Ishikawa (cell line): ENCODE results near the gene ARID5A.

ENCODE experiments used
- CEBPB ChIP-seq: IDR thresholded peaks from 2 replicates; pipeline ENCODE4 v1.6.1; 2012
- CREB1 ChIP-seq: IDR thresholded peaks from 2 replicates; pipeline ENCODE4 v1.6.1; 2012; ENCODE audit warnings: low read depth
- EGR1 ChIP-seq: IDR thresholded peaks from 2 replicates; pipeline ENCODE4 v1.6.1; 2012
- EP300 ChIP-seq: IDR thresholded peaks from 2 replicates; pipeline ENCODE4 v1.6.1; 2012; ENCODE audit warnings: borderline replicate concordance
- FOXM1 ChIP-seq: IDR thresholded peaks from 2 replicates; pipeline ENCODE4 v1.6.1; 2012; ENCODE audit warnings: low read depth, borderline replicate concordance
- NFIC ChIP-seq: IDR thresholded peaks from 2 replicates; pipeline ENCODE4 v1.6.1; 2012
- RAD21 ChIP-seq: IDR thresholded peaks from 2 replicates; pipeline ENCODE4 v1.6.1; 2012; ENCODE audit warnings: low read depth
- TAF1 ChIP-seq: IDR thresholded peaks from 2 replicates; pipeline ENCODE4 v1.6.1; 2012; ENCODE audit warnings: low read depth, mild to moderate bottlenecking
- TCF12 ChIP-seq: IDR thresholded peaks from 2 replicates; pipeline ENCODE4 v1.6.1; 2012; ENCODE audit warnings: low read depth
- TEAD4 ChIP-seq: IDR thresholded peaks from 2 replicates; pipeline ENCODE4 v1.6.1; 2012
- YY1 ChIP-seq: IDR thresholded peaks from 2 replicates; pipeline ENCODE4 v1.6.1; 2012; ENCODE audit warnings: low read depth
- ZBTB7A ChIP-seq: IDR thresholded peaks from 2 replicates; pipeline ENCODE4 v1.6.1; 2012; ENCODE audit warnings: low read depth
- TF ChIP-seq, protein P1 (sequence below): IDR thresholded peaks from 2 replicates; pipeline ENCODE4 v1.6.1; 2012
- TF ChIP-seq, protein P2 (sequence below): IDR thresholded peaks from 2 replicates; pipeline ENCODE4 v1.6.1; 2012
- TF ChIP-seq, protein P3 (sequence below): IDR thresholded peaks from 2 replicates; pipeline ENCODE4 v1.6.1; 2012; ENCODE audit warnings: low read depth, mild to moderate bottlenecking

Gene ARID5A

DNA sequence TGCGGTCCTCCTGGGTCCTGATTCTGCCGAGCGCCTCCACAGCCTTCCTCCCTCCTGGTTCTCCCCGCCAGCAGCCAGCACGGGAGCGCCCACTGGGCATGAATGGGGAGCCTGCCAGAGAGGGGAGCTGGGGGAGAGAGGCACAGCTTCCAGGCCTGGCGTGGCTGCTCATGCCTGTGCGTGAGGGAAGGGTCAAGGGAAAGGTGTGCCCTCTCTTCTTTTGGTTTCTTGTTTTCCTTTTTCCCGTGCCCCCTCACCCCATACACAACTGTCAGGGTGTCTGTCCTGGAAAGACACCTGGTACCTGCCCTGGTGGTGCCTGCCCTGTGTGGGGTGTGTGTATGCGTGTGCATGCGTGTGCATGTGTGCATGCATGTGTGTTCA lies 26.7 kb upstream of the ARID5A start:
- TF ChIP-seq RAD21 = no peak
- TF ChIP-seq NFIC = no peak
- no peak for TF ChIP-seq TEAD4
- no peak for TF ChIP-seq CREB1
- no peak for TF ChIP-seq CEBPB
- no peak for TF ChIP-seq ZBTB7A
- TF ChIP-seq, protein P1, sequence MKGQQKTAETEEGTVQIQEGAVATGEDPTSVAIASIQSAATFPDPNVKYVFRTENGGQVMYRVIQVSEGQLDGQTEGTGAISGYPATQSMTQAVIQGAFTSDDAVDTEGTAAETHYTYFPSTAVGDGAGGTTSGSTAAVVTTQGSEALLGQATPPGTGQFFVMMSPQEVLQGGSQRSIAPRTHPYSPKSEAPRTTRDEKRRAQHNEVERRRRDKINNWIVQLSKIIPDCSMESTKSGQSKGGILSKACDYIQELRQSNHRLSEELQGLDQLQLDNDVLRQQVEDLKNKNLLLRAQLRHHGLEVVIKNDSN = no peak
- TF ChIP-seq, protein P2, sequence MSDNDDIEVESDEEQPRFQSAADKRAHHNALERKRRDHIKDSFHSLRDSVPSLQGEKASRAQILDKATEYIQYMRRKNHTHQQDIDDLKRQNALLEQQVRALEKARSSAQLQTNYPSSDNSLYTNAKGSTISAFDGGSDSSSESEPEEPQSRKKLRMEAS = no peak
- TF ChIP-seq TAF1 = no peak
- TF ChIP-seq FOXM1 = no peak
- TF ChIP-seq, protein P3, sequence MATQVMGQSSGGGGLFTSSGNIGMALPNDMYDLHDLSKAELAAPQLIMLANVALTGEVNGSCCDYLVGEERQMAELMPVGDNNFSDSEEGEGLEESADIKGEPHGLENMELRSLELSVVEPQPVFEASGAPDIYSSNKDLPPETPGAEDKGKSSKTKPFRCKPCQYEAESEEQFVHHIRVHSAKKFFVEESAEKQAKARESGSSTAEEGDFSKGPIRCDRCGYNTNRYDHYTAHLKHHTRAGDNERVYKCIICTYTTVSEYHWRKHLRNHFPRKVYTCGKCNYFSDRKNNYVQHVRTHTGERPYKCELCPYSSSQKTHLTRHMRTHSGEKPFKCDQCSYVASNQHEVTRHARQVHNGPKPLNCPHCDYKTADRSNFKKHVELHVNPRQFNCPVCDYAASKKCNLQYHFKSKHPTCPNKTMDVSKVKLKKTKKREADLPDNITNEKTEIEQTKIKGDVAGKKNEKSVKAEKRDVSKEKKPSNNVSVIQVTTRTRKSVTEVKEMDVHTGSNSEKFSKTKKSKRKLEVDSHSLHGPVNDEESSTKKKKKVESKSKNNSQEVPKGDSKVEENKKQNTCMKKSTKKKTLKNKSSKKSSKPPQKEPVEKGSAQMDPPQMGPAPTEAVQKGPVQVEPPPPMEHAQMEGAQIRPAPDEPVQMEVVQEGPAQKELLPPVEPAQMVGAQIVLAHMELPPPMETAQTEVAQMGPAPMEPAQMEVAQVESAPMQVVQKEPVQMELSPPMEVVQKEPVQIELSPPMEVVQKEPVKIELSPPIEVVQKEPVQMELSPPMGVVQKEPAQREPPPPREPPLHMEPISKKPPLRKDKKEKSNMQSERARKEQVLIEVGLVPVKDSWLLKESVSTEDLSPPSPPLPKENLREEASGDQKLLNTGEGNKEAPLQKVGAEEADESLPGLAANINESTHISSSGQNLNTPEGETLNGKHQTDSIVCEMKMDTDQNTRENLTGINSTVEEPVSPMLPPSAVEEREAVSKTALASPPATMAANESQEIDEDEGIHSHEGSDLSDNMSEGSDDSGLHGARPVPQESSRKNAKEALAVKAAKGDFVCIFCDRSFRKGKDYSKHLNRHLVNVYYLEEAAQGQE = no peak

DNA sequence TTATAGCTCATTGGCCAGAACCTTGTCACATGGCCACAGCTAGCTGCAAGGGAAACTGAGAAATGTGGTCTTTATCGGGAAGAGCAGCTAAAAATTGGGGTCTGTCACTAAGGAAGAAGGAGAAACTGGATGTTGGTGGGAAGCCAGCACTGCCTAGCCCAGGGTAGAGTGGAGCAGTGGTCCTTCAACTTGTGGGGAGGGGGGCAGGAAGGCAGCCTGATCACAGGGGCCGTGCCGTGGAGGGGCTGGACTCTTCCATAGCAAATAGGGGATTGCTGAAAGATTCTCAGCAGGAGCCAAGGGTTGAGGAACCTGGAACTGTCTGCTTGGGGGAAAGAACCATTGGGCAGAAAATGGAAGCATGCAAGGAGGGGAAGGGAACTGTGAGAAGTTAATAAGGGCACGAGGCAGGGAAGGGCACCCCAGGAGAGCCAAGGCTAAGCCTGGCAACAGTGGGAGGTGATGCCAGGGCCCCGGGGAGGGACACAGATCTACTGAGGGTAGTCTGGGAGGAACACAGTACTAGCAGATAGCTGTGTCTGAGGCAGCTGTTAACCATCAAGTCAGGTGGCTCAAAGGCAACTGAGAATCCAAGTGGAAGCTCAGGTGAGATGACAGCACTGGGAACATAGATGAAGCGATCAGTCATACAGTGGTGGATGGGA lies 25.5 kb upstream of the ARID5A start:
- TF ChIP-seq TEAD4 (no peak), CEBPB (no peak), RAD21 (no peak), YY1 (no peak), TCF12 (no peak), CREB1 (no peak), ZBTB7A (no peak), NFIC (no peak), EP300 (no peak), EGR1 (no peak), FOXM1 (no peak), TAF1 (no peak)
- TF ChIP-seq, protein P1 = no peak
- TF ChIP-seq, protein P3 = no peak
- TF ChIP-seq, protein P2 = no peak

DNA sequence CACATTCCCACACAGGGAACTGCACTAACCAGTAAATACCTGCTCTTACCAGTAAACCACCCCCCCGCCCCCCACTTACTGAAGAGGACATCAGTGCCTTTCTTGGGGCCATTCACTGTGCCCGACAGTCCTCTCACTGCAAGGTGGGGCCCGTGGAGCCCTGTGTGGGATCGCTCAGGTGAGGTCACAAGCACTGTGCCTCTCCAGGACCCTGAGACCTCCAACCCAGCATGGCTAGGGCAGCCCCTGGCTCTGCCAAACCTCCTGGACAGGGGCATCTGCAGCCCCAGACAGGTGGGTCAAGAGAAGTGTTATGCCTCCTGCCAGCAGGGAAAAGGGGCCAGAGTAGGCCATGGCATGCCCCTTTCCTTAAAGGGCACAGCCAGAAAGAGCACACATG lies 24.7 kb upstream of the ARID5A start:
- TF ChIP-seq RAD21 (no peak), EP300 (no peak), TEAD4 (no peak), CEBPB (no peak), TCF12 (no peak), CREB1 (no peak), YY1 (no peak), FOXM1 (no peak), TAF1 (no peak), EGR1 (no peak), ZBTB7A (no peak)
- TF ChIP-seq, protein P1 = no peak
- TF ChIP-seq, protein P2 = no peak
- TF ChIP-seq, protein P3 = no peak

DNA sequence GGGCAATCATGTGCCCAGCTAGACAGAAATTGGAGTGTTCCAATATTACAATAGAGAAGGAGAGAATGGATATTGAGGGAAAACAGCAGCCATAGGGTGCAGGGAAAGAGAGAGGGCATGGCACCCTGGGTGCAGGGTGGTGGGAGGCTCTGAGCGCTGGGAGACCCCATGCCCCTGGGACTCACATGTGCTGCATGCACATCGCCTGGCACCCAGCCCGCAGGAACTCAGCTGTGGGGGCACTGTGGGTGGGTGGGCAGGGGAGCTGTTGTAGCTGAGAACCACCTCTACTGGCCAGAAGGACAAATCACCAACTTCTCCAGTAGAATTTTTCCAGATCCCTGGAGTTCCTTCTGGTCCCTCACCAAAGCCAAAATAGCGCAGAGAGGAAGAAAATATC lies 24.2 kb upstream of the ARID5A start:
- TF ChIP-seq, protein P2 = no peak
- TF ChIP-seq TAF1 = no peak
- TF ChIP-seq RAD21 = no peak
- TF ChIP-seq NFIC = no peak
- no peak for TF ChIP-seq EGR1
- TF ChIP-seq, protein P3 = no peak
- no peak for TF ChIP-seq YY1
- TF ChIP-seq TEAD4 = no peak
- no peak for TF ChIP-seq EP300
- TF ChIP-seq ZBTB7A = no peak
- no peak for TF ChIP-seq TCF12
- TF ChIP-seq CEBPB = no peak
- TF ChIP-seq FOXM1 = no peak
